K562 (cell line): ENCODE measurements around the gene PTGES3L.

Experiments
- MAFF ChIP-seq: IDR thresholded peaks from 2 replicates; pipeline ENCODE4 v1.6.1; 2012; ENCODE audit warnings: low read length, improper control_type of control experiment
- MAFK ChIP-seq: IDR thresholded peaks from 2 replicates; pipeline ENCODE4 v1.6.1; 2011; ENCODE audit warnings: low read length, improper control_type of control experiment
- NFE2 ChIP-seq: IDR thresholded peaks from 2 replicates; pipeline ENCODE4 v1.6.1; 2014; ENCODE audit warnings: antibody characterized with exemption, low read depth
- NFYB ChIP-seq: IDR thresholded peaks from 2 replicates; pipeline ENCODE4 v1.6.1; 2011; ENCODE audit warnings: mild to moderate bottlenecking, moderate library complexity; ENCODE audit not compliant: insufficient read length; ENCODE audit errors: extremely low read depth
- TF ChIP-seq, protein P1 (sequence below), 3 experiments: IDR thresholded peaks in 2 of 3; conservative IDR thresholded peaks in 1 of 3; 2 replicates each; pipeline ENCODE4 v1.5.1; 2011 to 2012; ENCODE audit warnings: low read length in 3 of 3, mild to moderate bottlenecking in 3 of 3, control low read depth in 2 of 3, improper control_type of control experiment in 1 of 3, inconsistent platforms in 1 of 3, low read depth in 1 of 3, mixed read lengths in 1 of 3, moderate library complexity in 1 of 3; ENCODE audit not compliant: insufficient read depth in 2 of 3
- TF ChIP-seq, protein P2 (sequence below): fragments of 250-450 bp; sonication (Bioruptor Pico); IDR thresholded peaks from 2 replicates; pipeline ENCODE4 v1.5.0; 2021; ENCODE audit warnings: mild to moderate bottlenecking, borderline replicate concordance
- TF ChIP-seq, protein P3 (sequence below): sonication (generic); formaldehyde crosslinking; IDR thresholded peaks from 2 replicates; pipeline ENCODE4 v1.8.1; 2022; ENCODE audit warnings: missing genetic modification reagents

DNA sequence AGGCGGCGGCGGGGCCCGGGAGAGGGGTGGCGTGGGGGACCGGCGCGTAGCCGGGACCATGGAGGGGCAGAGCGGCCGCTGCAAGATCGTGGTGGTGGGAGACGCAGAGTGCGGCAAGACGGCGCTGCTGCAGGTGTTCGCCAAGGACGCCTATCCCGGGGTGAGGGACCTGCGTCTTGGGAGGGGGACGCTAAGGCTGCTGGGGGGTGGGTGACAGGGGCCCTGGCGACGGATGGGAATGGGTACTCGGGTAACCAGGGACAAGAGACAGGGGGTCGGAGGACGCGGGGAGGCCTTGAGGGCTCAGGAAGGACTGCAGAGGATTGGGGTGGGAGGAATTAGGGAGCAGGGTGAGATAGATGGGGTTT, 45.4 kb upstream of the PTGES3L start:
- no peak for TF ChIP-seq NFE2
- TF ChIP-seq NFYB: no peak
- no peak for TF ChIP-seq MAFF
- no peak for TF ChIP-seq MAFK
- TF ChIP-seq, protein P1, sequence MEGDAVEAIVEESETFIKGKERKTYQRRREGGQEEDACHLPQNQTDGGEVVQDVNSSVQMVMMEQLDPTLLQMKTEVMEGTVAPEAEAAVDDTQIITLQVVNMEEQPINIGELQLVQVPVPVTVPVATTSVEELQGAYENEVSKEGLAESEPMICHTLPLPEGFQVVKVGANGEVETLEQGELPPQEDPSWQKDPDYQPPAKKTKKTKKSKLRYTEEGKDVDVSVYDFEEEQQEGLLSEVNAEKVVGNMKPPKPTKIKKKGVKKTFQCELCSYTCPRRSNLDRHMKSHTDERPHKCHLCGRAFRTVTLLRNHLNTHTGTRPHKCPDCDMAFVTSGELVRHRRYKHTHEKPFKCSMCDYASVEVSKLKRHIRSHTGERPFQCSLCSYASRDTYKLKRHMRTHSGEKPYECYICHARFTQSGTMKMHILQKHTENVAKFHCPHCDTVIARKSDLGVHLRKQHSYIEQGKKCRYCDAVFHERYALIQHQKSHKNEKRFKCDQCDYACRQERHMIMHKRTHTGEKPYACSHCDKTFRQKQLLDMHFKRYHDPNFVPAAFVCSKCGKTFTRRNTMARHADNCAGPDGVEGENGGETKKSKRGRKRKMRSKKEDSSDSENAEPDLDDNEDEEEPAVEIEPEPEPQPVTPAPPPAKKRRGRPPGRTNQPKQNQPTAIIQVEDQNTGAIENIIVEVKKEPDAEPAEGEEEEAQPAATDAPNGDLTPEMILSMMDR (IDR thresholded peaks at IDR 0.05 in 2 of 3, conservative IDR thresholded peaks at IDR 0.05 in 1 of 3; ENCODE audit: insufficient read depth in 2 of 3, low read depth in 1 of 3, low read length in 3 of 3): no peak
- TF ChIP-seq, protein P2, sequence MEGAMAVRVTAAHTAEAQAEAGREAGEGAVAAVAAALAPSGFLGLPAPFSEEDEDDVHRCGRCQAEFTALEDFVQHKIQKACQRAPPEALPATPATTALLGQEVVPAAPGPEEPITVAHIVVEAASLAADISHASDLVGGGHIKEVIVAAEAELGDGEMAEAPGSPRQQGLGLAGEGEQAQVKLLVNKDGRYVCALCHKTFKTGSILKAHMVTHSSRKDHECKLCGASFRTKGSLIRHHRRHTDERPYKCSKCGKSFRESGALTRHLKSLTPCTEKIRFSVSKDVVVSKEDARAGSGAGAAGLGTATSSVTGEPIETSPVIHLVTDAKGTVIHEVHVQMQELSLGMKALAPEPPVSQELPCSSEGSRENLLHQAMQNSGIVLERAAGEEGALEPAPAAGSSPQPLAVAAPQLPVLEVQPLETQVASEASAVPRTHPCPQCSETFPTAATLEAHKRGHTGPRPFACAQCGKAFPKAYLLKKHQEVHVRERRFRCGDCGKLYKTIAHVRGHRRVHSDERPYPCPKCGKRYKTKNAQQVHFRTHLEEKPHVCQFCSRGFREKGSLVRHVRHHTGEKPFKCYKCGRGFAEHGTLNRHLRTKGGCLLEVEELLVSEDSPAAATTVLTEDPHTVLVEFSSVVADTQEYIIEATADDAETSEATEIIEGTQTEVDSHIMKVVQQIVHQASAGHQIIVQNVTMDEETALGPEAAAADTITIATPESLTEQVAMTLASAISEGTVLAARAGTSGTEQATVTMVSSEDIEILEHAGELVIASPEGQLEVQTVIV (CRISPR knock-in tag): no peak
- TF ChIP-seq, protein P3, sequence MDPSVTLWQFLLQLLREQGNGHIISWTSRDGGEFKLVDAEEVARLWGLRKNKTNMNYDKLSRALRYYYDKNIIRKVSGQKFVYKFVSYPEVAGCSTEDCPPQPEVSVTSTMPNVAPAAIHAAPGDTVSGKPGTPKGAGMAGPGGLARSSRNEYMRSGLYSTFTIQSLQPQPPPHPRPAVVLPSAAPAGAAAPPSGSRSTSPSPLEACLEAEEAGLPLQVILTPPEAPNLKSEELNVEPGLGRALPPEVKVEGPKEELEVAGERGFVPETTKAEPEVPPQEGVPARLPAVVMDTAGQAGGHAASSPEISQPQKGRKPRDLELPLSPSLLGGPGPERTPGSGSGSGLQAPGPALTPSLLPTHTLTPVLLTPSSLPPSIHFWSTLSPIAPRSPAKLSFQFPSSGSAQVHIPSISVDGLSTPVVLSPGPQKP (CRISPR knock-in tag): no peak
